Smooth muscle cell of the umbilical artery (primary cell): ENCODE results near the gene ANKRD9. TPM values are rescaled to one million over a fixed set of nuclear protein-coding genes. Genes with fewer than 3 reads are reported as not detected.

ENCODE experiments used
- total RNA-seq: library from RNA; depleted of rRNA; stranded (reverse); fragments of >200 nt; gene quantifications from 2 replicates; pipeline ENCODE4 v1.2.3, GENCODE V29; 2014

ANKRD9 gene
- total RNA-seq: 19.6 and 25.1 TPM in 2 replicates

GRCh38 chr14:102509746-102510615 lies at the start of gene ANKRD9:
Gene ANKRD9, minus strand, starts transcription at chr14:102509776. Its CDS starts 1,887 bp downstream, at chr14:102507889.

Other genes starting within 250 kb of the ANKRD9 start
- gene MOK, start 204.6 kb downstream of the ANKRD9 start, total RNA-seq: 3.9 and 9.0 TPM in 2 replicates
- gene ZNF839, start 190.0 kb downstream of the ANKRD9 start, total RNA-seq: 8.0 and 9.0 TPM in 2 replicates
- gene CINP, start 146.9 kb downstream of the ANKRD9 start, total RNA-seq: 43.7 and 44.5 TPM in 2 replicates
- 14.6 and 28.5 TPM in 2 replicates for gene TECPR2, start 146.8 kb downstream of the ANKRD9 start, total RNA-seq
- 11.0 and 20.3 TPM in 2 replicates for gene RCOR1, start 82.9 kb upstream of the ANKRD9 start, total RNA-seq